Activated CD8-positive, alpha-beta T cell treated with anti-CD3 and anti-CD28 coated beads for 36 hours (primary cell): ENCODE data around the gene SLC39A3. TPM values are rescaled to one million over a fixed set of nuclear protein-coding genes. Genes with fewer than 3 reads are reported as not detected.

ENCODE experiments used
- ATAC-seq: fragments of 200-7000 bp; cut with Tn5 transposase; one replicate; pipeline ENCODE4 v1.10.0; 2021; ENCODE audit warnings: mild to moderate bottlenecking, moderate library complexity
- CTCF ChIA-PET: fragments of 350-600 bp; sonication (Branson Sonifier 250); formaldehyde crosslinking; loops from one replicate; lab custom pipeline; 2021; ENCODE audit warnings: antibody characterized with exemption; lab: Charles Lee
- POLR2A ChIA-PET: fragments of 350-600 bp; sonication (Branson Sonifier 250); formaldehyde crosslinking; loops from one replicate; lab custom pipeline; 2021; ENCODE audit warnings: antibody characterized with exemption; lab: Charles Lee
- DNase-seq: peaks from one replicate; pipeline ENCODE4 v3.0.0-alpha.2; 2020
- H3K27ac Mint-ChIP-seq: one replicate; pipeline ENCODE4 v1.8.0; 2021; ENCODE audit warnings: mild to moderate bottlenecking, mixed read lengths
- H3K27me3 Mint-ChIP-seq: one replicate; pipeline ENCODE4 v1.8.0; 2021; ENCODE audit warnings: mixed read lengths
- H3K36me3 Mint-ChIP-seq: one replicate; pipeline ENCODE4 v1.8.0; 2021; ENCODE audit warnings: low read depth, mixed read lengths
- H3K4me1 Mint-ChIP-seq: one replicate; pipeline ENCODE4 v1.8.0; 2021; ENCODE audit warnings: low read depth, mixed read lengths
- H3K4me3 Mint-ChIP-seq: one replicate; pipeline ENCODE4 v1.8.0; 2021; ENCODE audit warnings: mild to moderate bottlenecking, moderate library complexity, mixed read lengths
- H3K9me3 Mint-ChIP-seq: one replicate; pipeline ENCODE4 v1.8.0; 2021; ENCODE audit warnings: mixed read lengths
- CTCF ChIP-seq: fragments of 200-600 bp; IDR thresholded peaks from one replicate; pipeline ENCODE4 v1.8.0; 2022; ENCODE audit warnings: antibody characterized with exemption, mild to moderate bottlenecking
- intact Hi-C: fragments of 100-400 bp; cut with micrococcal nuclease; formaldehyde crosslinking; loops from one replicate; pipeline ENCODE4 v1.10.0; 2022
- total RNA-seq, 2 experiments: library from RNA; stranded (reverse); gene quantifications; one replicate each; pipeline ENCODE4 v1.2.3, GENCODE V29; 2021

The SLC39A3 gene
- total RNA-seq, 2 experiments from 2014 or later = 35.5 to 38.1 TPM

GRCh38 chr19:2717638-2718541 lies 21.9 kb downstream of the SLC39A3 start:
- ATAC-seq = no peak
- no peak overlapping the region for H3K27ac Mint-ChIP-seq
- ChIA-PET POLR2A (no interaction called here), CTCF (interaction anchor here (1.1 kb wide), 1 partner anchor 69 kb away, joined by 5 read pairs; no protein-coding TSS in a partner anchor)
- peaks cover 17% of the 10 kb centered on the region for H3K27me3 Mint-ChIP-seq
- H3K4me1 Mint-ChIP-seq = peaks cover 3% of the 10 kb centered on the region
- no peak for TF ChIP-seq CTCF
- intact Hi-C loops = no loop called here
- H3K36me3 Mint-ChIP-seq = no peaks in the 10 kb centered on the region
- no peak for DNase-seq
- H3K4me3 Mint-ChIP-seq = no peak overlapping the region
- H3K9me3 Mint-ChIP-seq = peaks cover 10% of the 10 kb centered on the region

GRCh38 chr19:2716722-2717637 lies 22.8 kb downstream of the SLC39A3 start:
- H3K27me3 Mint-ChIP-seq = peaks cover 13% of the 10 kb centered on the region
- H3K27ac Mint-ChIP-seq = no peak overlapping the region
- ATAC-seq (no peak), DNase-seq (no peak)
- TF ChIP-seq CTCF = no peak
- CTCF ChIA-PET = interaction anchor here (1.1 kb wide), 1 partner anchor 68 kb away, joined by 5 read pairs; no protein-coding TSS in a partner anchor
- intact Hi-C loops = no loop called here
- POLR2A ChIA-PET = no interaction called here
- H3K36me3 Mint-ChIP-seq = no peaks in the 10 kb centered on the region
- H3K4me3 Mint-ChIP-seq = no peak overlapping the region
- H3K9me3 Mint-ChIP-seq = peaks cover 10% of the 10 kb centered on the region
- H3K4me1 Mint-ChIP-seq = peaks cover 3% of the 10 kb centered on the region

GRCh38 chr19:2716275-2716650 lies 23.6 kb downstream of the SLC39A3 start:
- Mint-ChIP-seq H3K4me1 (peaks cover 3% of the 10 kb centered on the region), H3K27me3 (peaks cover 8% of the 10 kb centered on the region), H3K27ac (no peak overlapping the region), H3K9me3 (peaks cover 10% of the 10 kb centered on the region), H3K4me3 (no peak overlapping the region), H3K36me3 (no peaks in the 10 kb centered on the region)
- DNase-seq (no peak), ATAC-seq (no peak)
- no peak for TF ChIP-seq CTCF
- POLR2A ChIA-PET = no interaction called here
- intact Hi-C loops = no loop called here
- CTCF ChIA-PET = no interaction called here

GRCh38 chr19:2715470-2716274 lies 24.1 kb downstream of the SLC39A3 start:
- Mint-ChIP-seq H3K9me3 (peaks cover 10% of the 10 kb centered on the region), H3K27ac (no peak overlapping the region), H3K4me3 (no peak overlapping the region), H3K36me3 (no peaks in the 10 kb centered on the region), H3K27me3 (peaks cover 8% of the 10 kb centered on the region), H3K4me1 (peaks cover 3% of the 10 kb centered on the region)
- TF ChIP-seq CTCF = no peak
- ChIA-PET CTCF (interaction anchor here (0.6 to 0.9 kb wide), 2 partner anchors 67 to 79 kb away, joined by 3 to 4 read pairs; no protein-coding TSS in a partner anchor), POLR2A (no interaction called here)
- intact Hi-C loops = no loop called here
- DNase-seq = no peak
- no peak for ATAC-seq
